ENCODE measurements around the gene TECPR1.
A peak's percentile ranks its signal among the peaks of the same experiment; 100 is the strongest.

The TECPR1 gene

GRCh38 chr7:98210513-98211220, 41.4 kb downstream of the TECPR1 start:
- DNase-seq, result no peak

- DNase-seq, result no peak
Observed at GRCh38 chr7:98209166-98209920, 42.7 kb downstream of the TECPR1 start.

- no peak for DNase-seq
Observed at GRCh38 chr7:98206451-98207330, 45.3 kb downstream of the TECPR1 start.

- DNase-seq, result no peak
Observed at GRCh38 chr7:98205162-98205845, 46.7 kb downstream of the TECPR1 start.

- no peak for DNase-seq
Observed at GRCh38 chr7:98204670-98205069, 47.4 kb downstream of the TECPR1 start.

- peak; percentile 18 for DNase-seq
Observed at GRCh38 chr7:98203964-98204605, 47.9 kb downstream of the TECPR1 start.

- DNase-seq, result peak; percentile 45
Observed at GRCh38 chr7:98203261-98203963, 48.6 kb downstream of the TECPR1 start.

GRCh38 chr7:98202367-98203195, 49.5 kb downstream of the TECPR1 start:
- peak; percentile 80 for DNase-seq

GRCh38 chr7:98200364-98200763, 51.7 kb downstream of the TECPR1 start:
- DNase-seq, result no peak

GRCh38 chr7:98199131-98199530, 52.9 kb downstream of the TECPR1 start:
- no peak for DNase-seq

GRCh38 chr7:98196706-98197605, 55.1 kb downstream of the TECPR1 start:
- DNase-seq, result no peak

GRCh38 chr7:98194672-98195457, 57.2 kb downstream of the TECPR1 start:
- DNase-seq, result no peak

GRCh38 chr7:98194186-98194585, 57.8 kb downstream of the TECPR1 start:
- DNase-seq, result no peak

GRCh38 chr7:98193474-98194180, 58.4 kb downstream of the TECPR1 start:
- DNase-seq, result no peak

GRCh38 chr7:98192781-98193457, 59.1 kb downstream of the TECPR1 start:
- no peak for DNase-seq

GRCh38 chr7:98191668-98192431, 60.2 kb downstream of the TECPR1 start:
- DNase-seq, result no peak

GRCh38 chr7:98189559-98189958, 62.5 kb downstream of the TECPR1 start:
- DNase-seq, result no peak

All from stimulated activated CD8-positive, alpha-beta memory T cell treated with anti-CD3 and anti-CD28 coated beads, Interleukin-4, amount 100 ng/mL, for 48 hours (primary cell).